Measurements from ENCODE around the gene CTTNBP2. TPM values are rescaled to one million over a fixed set of nuclear protein-coding genes. Genes with fewer than 3 reads are reported as not detected.

Gene CTTNBP2
- total RNA-seq, 1 donor from 2014 or later: 1.8 TPM

- no peak overlapping the region for H3K4me3 ChIP-seq (ENCODE audit: low read depth, low read length)
- no peak for DNase-seq (ENCODE audit: low read depth)
- TF ChIP-seq CTCF (conservative IDR thresholded peaks at IDR 0.05; ENCODE audit: low read depth, low read length): no peak
Measured at GRCh38 chr7:117706210-117706609, 167.0 kb downstream of the CTTNBP2 start.

- no peak overlapping the region for H3K4me3 ChIP-seq (ENCODE audit: low read depth, low read length)
- DNase-seq (ENCODE audit: low read depth): no peak
- no peak for TF ChIP-seq CTCF (conservative IDR thresholded peaks at IDR 0.05; ENCODE audit: low read depth, low read length)
Measured at GRCh38 chr7:117705630-117706029, 167.6 kb downstream of the CTTNBP2 start.

DNA sequence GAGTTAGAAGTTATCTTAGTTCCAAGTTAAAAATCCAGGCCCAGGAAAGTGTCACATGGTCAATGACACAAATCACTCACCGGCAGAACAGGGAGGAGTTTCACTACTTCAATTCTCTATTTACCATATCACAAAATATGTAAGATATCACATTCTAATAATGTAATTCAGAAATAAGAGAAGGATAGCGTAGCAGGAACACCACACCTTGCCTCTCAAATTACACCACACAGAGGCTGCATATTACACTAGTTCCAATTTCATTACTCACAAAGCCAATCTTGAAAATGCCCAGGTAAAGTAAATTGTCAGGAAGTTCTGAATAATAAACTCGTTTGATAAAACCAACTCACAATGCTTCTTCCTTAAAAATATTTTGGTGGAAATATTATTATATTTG, 169.2 kb downstream of the CTTNBP2 start:
- no peak for DNase-seq (ENCODE audit: low read depth)
- TF ChIP-seq CTCF (conservative IDR thresholded peaks at IDR 0.05; ENCODE audit: low read depth, low read length): no peak
- H3K4me3 ChIP-seq (ENCODE audit: low read depth, low read length): no peak overlapping the region

DNA sequence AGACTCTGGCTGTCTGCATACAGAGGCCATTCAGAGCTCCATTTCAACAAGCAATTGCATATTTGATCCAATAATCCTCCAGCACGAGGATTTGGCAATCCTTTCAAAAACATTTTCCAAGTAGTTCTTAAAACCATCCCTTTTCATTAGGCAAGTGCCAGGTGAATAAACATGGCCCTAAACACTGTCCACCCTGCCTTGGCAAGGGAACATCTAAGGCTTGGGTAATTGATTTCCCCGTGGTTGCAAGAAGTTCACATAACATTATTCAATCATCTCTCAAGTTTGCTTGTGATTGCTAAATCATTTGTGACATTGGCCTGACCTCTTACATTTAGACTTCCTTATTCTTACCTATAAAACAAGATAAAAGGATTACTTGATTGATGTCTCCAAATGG, 175.2 kb downstream of the CTTNBP2 start:
- TF ChIP-seq CTCF (conservative IDR thresholded peaks at IDR 0.05; ENCODE audit: low read depth, low read length): no peak
- no peak for DNase-seq (ENCODE audit: low read depth)
- H3K4me3 ChIP-seq (ENCODE audit: low read depth, low read length): no peak overlapping the region

DNA sequence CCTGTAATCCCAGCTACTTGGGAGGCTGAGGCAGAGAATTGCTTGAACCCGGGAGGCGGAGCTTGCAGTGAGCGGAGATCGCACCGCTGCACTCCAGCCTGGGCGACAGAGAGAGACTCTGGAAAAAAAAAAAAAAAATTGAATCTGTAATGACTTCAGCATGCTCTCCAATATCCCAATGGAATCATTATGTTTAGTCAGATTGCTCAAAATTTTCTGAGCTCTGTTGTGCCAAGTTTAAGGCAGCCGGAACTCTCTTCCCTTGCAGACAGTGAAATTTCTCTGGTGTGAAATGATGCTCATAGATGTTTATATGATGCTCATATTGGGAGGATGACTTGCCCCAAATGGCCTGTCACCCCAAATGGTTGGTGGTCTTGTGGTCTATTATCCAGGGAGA, 180.9 kb downstream of the CTTNBP2 start:
- TF ChIP-seq CTCF (conservative IDR thresholded peaks at IDR 0.05; ENCODE audit: low read depth, low read length): no peak
- H3K4me3 ChIP-seq (ENCODE audit: low read depth, low read length): no peak overlapping the region
- no peak for DNase-seq (ENCODE audit: low read depth)

- TF ChIP-seq CTCF (conservative IDR thresholded peaks at IDR 0.05; ENCODE audit: low read depth, low read length): no peak
- no peak overlapping the region for H3K4me3 ChIP-seq (ENCODE audit: low read depth, low read length)
- DNase-seq (ENCODE audit: low read depth): no peak
Measured at GRCh38 chr7:117690147-117690546, 183.1 kb downstream of the CTTNBP2 start.

- no peak overlapping the region for H3K4me3 ChIP-seq (ENCODE audit: low read depth, low read length)
- TF ChIP-seq CTCF (conservative IDR thresholded peaks at IDR 0.05; ENCODE audit: low read depth, low read length): no peak
- DNase-seq (ENCODE audit: low read depth): no peak
Measured at GRCh38 chr7:117689406-117689805, 183.8 kb downstream of the CTTNBP2 start.
